Nephron (organoid): Measurements from ENCODE around the gene ULK4.

Source experiments
- H3K27ac Mint-ChIP-seq, 3 experiments: 2 replicates each; pipeline ENCODE4 v1.8.0; 2020; ENCODE audit warnings: mixed read lengths in 3 of 3, mild to moderate bottlenecking in 2 of 3, moderate library complexity in 1 of 3
- H3K27me3 Mint-ChIP-seq: 2 replicates; pipeline ENCODE4 v1.8.0; 2021; ENCODE audit warnings: low read depth, mild to moderate bottlenecking, moderate library complexity, mixed read lengths
- H3K36me3 Mint-ChIP-seq: 2 replicates; pipeline ENCODE4 v1.8.0; 2020; ENCODE audit warnings: low read depth, mixed read lengths
- H3K4me1 Mint-ChIP-seq: 2 replicates; pipeline ENCODE4 v1.8.0; 2020; ENCODE audit warnings: mixed read lengths
- H3K4me3 Mint-ChIP-seq, 3 experiments: 2 replicates each; pipeline ENCODE4 v1.8.0; 2020; ENCODE audit warnings: mild to moderate bottlenecking in 3 of 3, mixed read lengths in 3 of 3, moderate library complexity in 2 of 3
- H3K9me3 Mint-ChIP-seq: 2 replicates; pipeline ENCODE4 v1.8.0; 2020; ENCODE audit warnings: mixed read lengths
- CTCF ChIP-seq, 3 experiments: fragments of 200-600 bp; sonication (generic); IDR thresholded peaks; one replicate each; pipeline ENCODE4 v1.5.0; 2021; ENCODE audit warnings: antibody characterized with exemption in 3 of 3; ENCODE audit not compliant: unreplicated experiment in 3 of 3

The ULK4 gene

GRCh38 chr3:42002790-42003189 is 40.9 kb upstream of the ULK4 start:
- TF ChIP-seq CTCF (IDR thresholded peaks at IDR 0.05; ENCODE audit: unreplicated experiment in 3 of 3) = no peak
- Mint-ChIP-seq H3K9me3 (peaks cover 13% of the 10 kb centered on the region), H3K4me3 (no peak overlapping the region), H3K4me1 (peaks cover 7% of the 10 kb centered on the region), H3K27ac (no peak overlapping the region), H3K27me3 (no peaks in the 10 kb centered on the region), H3K36me3 (no peaks in the 10 kb centered on the region)

- no peak overlapping the region for H3K4me3 Mint-ChIP-seq
- H3K27ac Mint-ChIP-seq = no peak overlapping the region
- no peaks in the 10 kb centered on the region for H3K36me3 Mint-ChIP-seq
- TF ChIP-seq CTCF (IDR thresholded peaks at IDR 0.05; ENCODE audit: unreplicated experiment in 3 of 3) = no peak
- H3K4me1 Mint-ChIP-seq = peaks cover 13% of the 10 kb centered on the region
- no peaks in the 10 kb centered on the region for H3K27me3 Mint-ChIP-seq
- peaks cover 13% of the 10 kb centered on the region for H3K9me3 Mint-ChIP-seq
These were observed 39.9 kb upstream of the ULK4 start for GRCh38 chr3:42001777-42002176.

GRCh38 chr3:41999909-42000308 is 38.0 kb upstream of the ULK4 start:
- Mint-ChIP-seq H3K27me3 (no peaks in the 10 kb centered on the region), H3K36me3 (no peaks in the 10 kb centered on the region), H3K4me1 (peaks cover 13% of the 10 kb centered on the region), H3K27ac (no peak overlapping the region), H3K4me3 (no peak overlapping the region), H3K9me3 (peaks cover 13% of the 10 kb centered on the region)
- no peak for TF ChIP-seq CTCF (IDR thresholded peaks at IDR 0.05; ENCODE audit: unreplicated experiment in 3 of 3)

GRCh38 chr3:41997702-41998550 is 36.0 kb upstream of the ULK4 start:
- Mint-ChIP-seq H3K36me3 (no peaks in the 10 kb centered on the region), H3K27me3 (no peaks in the 10 kb centered on the region), H3K4me1 (peaks cover 13% of the 10 kb centered on the region), H3K27ac (peak overlapping the region; percentile 80 to 85 (median 81)), H3K9me3 (peaks cover 16% of the 10 kb centered on the region), H3K4me3 (no peak overlapping the region)
- TF ChIP-seq CTCF (IDR thresholded peaks at IDR 0.05; ENCODE audit: unreplicated experiment in 3 of 3) = peak; percentile 45 to 49 (median 46)

- H3K27ac Mint-ChIP-seq = no peak overlapping the region
- no peak for TF ChIP-seq CTCF (IDR thresholded peaks at IDR 0.05; ENCODE audit: unreplicated experiment in 3 of 3)
- H3K9me3 Mint-ChIP-seq = peaks cover 4% of the 10 kb centered on the region
- H3K27me3 Mint-ChIP-seq = peaks cover 6% of the 10 kb centered on the region
- no peak overlapping the region for H3K4me3 Mint-ChIP-seq
- no peaks in the 10 kb centered on the region for H3K36me3 Mint-ChIP-seq
- H3K4me1 Mint-ChIP-seq = peaks cover 8% of the 10 kb centered on the region
These were observed 29.5 kb upstream of the ULK4 start for GRCh38 chr3:41991437-41991836.

GRCh38 chr3:41989518-41989917 is 27.6 kb upstream of the ULK4 start:
- Mint-ChIP-seq H3K9me3 (peaks cover 2% of the 10 kb centered on the region), H3K4me1 (peaks cover 8% of the 10 kb centered on the region), H3K27ac (no peak overlapping the region), H3K36me3 (no peaks in the 10 kb centered on the region), H3K4me3 (no peak overlapping the region), H3K27me3 (peaks cover 6% of the 10 kb centered on the region)
- no peak for TF ChIP-seq CTCF (IDR thresholded peaks at IDR 0.05; ENCODE audit: unreplicated experiment in 3 of 3)
